GM18499 (cell line): ENCODE results near the gene MPND.
"Not testable (repeated sequence)": the region's sequence is repeated elsewhere in the genome, so short reads cannot be mapped to it uniquely, and the experiment has no call there.

ENCODE experiments used
- ATAC-seq: cut with Tn5 transposase; IDR thresholded peaks from one replicate; pipeline ENCODE4 v1.9.1; 2021; ENCODE audit warnings: moderate number of reproducible peaks; ENCODE audit not compliant: insufficient read depth, unreplicated experiment

MPND gene

GRCh38 chr19:4345342-4346019 lies 2.1 kb downstream of the MPND start:
- ATAC-seq, result no peak

DNA sequence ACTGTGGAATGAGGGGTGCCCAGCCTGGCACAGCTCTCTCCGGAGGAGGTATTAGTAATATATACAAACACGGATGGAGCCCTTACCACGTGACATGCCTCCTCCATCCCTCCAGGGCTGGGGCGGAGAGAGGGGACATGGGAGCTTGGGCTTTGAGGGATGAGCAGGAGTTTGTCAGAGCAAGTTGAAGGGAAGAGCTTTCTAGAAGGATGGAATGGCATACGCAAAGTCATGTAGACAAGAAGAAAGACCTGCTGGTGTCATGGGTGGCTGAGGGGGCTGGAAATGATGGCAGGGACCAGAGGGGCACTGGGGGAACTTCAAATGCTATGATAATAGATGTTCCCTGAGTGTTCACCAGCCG lies 2.6 kb downstream of the MPND start:
- ATAC-seq, result no peak

GRCh38 chr19:4347521-4347920 lies 4.2 kb downstream of the MPND start:
- ATAC-seq, result no peak

DNA sequence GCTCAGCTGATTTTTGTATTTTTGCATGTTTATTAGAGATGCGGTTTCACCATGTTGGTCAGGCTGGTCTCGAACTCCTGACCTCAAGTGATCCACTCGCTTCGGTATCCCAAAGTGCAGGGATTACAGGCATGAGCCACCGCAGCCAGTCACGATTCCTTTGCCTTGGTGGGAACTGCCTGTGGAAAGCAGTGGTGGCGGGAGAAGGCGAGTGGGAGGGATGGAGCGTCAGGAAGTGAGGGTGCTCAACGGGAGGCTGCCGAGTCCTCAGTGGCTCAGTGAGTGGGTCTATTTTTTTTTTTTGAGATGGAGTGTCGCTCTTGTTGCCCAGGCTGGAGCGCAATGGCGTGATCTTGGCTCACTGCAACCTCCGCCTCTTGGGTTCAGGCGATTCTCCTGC lies 5.9 kb downstream of the MPND start:
- ATAC-seq, result not testable (repeated sequence)

- ATAC-seq, result no peak
These were observed 6.7 kb downstream of the MPND start for GRCh38 chr19:4350111-4350510.

- no peak for ATAC-seq
These were observed 7.4 kb downstream of the MPND start for GRCh38 chr19:4350726-4351125.

DNA sequence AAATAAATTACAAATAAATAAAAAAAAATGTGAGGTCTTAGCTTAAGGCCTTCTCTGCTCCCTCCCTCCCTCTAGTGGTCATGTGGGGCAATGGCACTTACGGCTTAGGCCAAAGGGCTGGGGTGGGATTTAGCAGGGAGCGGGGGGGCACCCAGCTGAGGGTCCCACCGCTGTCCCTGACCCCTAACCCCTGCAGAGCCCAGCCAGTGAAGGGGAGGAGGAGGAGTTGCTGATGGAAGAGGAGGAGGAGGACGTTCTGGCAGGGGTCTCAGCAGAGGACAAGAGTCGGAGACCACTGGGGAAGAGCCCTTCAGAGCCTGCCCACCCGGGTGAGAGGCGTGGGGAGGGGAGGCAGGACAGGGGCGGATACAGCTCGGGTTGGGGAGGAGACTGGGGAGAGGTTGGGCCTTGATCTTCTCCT lies 9.3 kb downstream of the MPND start:
- ATAC-seq, result no peak

DNA sequence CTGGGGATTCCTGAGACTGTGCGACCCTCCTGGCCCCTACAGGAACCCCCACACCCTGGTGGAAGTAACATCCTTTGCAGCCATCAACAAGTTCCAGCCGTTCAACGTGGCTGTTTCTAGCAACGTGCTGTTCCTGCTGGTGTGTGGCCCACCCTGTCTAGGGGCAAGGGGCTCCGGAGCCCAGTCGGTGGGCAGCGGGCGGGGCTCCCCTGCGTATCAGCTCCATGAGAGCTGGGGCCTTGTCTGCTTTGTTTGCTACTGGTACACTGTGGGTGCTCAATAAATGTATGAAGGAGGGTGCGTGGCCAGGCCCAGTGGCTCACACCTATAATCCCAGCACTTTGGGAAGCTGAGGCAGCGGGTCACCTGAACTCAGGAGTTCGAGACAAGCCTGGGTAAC lies 10.9 kb downstream of the MPND start:
- no peak for ATAC-seq

GRCh38 chr19:4354897-4355296 lies 11.5 kb downstream of the MPND start:
- no peak for ATAC-seq

DNA sequence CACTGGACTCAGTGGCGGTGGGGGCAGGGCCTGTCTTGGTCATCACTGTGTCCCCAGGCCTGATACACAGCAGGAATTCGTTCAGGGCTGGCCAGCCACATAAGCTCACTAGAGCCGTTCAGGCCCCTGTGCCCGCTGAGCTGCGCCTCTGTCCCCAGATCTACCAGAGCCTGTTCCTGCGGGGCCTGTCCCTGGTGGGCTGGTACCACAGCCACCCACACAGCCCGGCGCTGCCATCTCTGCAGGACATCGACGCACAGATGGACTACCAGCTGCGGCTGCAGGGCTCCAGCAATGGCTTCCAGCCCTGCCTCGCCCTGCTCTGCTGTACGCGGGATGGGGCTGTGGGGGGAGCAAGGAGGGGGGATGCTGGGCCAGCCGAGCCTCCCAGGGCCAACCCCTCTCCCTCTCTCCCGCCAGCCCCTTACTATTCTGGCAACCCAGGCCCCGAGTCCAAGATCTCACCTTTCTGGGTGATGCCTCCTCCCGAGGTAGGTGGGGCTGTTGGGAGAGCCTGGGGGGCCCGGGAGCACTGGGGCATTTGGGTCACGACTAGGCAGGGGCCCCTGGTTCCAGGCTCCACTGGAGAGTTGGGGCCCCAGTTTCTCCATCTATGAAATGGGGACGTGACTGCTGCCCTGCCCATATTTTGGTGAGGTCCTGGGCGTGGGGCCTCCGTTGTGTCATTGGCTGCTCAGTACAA lies 13.9 kb downstream of the MPND start:
- ATAC-seq, result no peak

DNA sequence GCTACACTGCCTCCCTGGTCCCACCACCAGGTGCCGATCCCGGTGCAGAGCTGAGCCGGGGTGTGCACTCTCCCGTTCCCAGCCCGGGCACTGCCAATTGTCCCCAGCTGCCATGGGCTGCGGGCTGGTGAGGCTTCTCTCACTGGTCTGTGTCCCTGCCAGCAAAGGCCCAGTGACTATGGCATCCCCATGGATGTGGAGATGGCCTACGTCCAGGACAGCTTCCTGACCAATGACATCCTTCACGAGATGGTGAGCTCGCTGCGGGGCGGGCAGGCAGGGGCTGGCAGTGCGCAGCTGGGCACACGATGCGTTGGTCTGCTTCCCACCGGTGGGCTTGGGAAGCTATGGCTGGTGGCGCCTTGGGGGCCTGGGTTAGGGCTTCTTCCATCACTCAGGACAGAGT lies 14.6 kb downstream of the MPND start:
- ATAC-seq, result no peak

GRCh38 chr19:4358709-4359626 lies 15.6 kb downstream of the MPND start:
- ATAC-seq, result no peak

- ATAC-seq, result no peak
These were observed 16.3 kb downstream of the MPND start for GRCh38 chr19:4359627-4360000.

DNA sequence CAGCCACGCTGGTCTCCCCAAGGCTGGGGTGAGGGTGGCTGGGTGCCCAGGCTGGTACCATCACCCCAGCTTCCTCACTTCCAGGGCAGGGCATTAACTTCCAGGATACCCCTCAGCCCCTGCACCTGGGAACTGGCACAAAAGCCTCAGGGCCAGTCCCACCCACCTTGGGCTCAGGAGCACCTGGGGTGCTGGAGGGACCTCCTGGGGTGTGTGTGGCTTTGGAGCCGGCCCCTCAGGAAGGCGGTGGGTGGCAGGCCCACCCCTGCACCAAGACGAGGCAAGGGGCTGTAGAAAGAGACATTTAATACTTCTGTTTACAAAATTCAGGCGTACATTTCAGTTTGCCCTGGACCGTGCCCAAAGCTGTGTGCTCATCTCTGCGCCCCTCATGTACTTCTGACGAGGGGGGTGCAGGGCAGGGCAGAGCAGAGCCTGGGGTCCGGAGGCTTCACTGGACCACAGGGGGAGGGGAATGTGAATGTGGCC lies 16.8 kb downstream of the MPND start:
- no peak for ATAC-seq

GRCh38 chr19:4360641-4361151 lies 17.3 kb downstream of the MPND start:
- ATAC-seq, result no peak

GRCh38 chr19:4361152-4362046 lies 18.0 kb downstream of the MPND start:
- no peak for ATAC-seq

- ATAC-seq, result no peak
These were observed 18.9 kb downstream of the MPND start for GRCh38 chr19:4362101-4362828.

- ATAC-seq, result no peak
These were observed 19.6 kb downstream of the MPND start for GRCh38 chr19:4362831-4363545.
